ENCODE measurements around the gene RNASE8. TPM values are rescaled to one million over a fixed set of nuclear protein-coding genes. Genes with fewer than 3 reads are reported as not detected.

Gene RNASE8
- polyA plus RNA-seq, 1 donor from 2014 or later = not detected

- TF ChIP-seq REST (IDR thresholded peaks at IDR 0.05; ENCODE audit: borderline replicate concordance) = no peak
- no peak for TF ChIP-seq RAD21 (conservative IDR thresholded peaks at IDR 0.05)
- no peak for TF ChIP-seq POLR2AphosphoS5 (IDR thresholded peaks at IDR 0.05)
- TF ChIP-seq EP300 (conservative IDR thresholded peaks at IDR 0.05; ENCODE audit: poor library complexity, severe bottlenecking) = no peak
- TF ChIP-seq TAF1 (IDR thresholded peaks at IDR 0.05; ENCODE audit: low read depth) = no peak
- TF ChIP-seq EZH2 (IDR thresholded peaks at IDR 0.05; ENCODE audit: borderline replicate concordance, insufficient read depth, low read length, poor library complexity, severe bottlenecking) = no peak
- no peak for TF ChIP-seq CTCF (IDR thresholded peaks at IDR 0.05; ENCODE audit: poor library complexity, severe bottlenecking)
- TF ChIP-seq MXI1 (conservative IDR thresholded peaks at IDR 0.05; ENCODE audit: poor library complexity, severe bottlenecking) = no peak
- TF ChIP-seq SMC3 (conservative IDR thresholded peaks at IDR 0.05; ENCODE audit: poor library complexity) = no peak
- H3K36me3 ChIP-seq (ENCODE audit: insufficient read depth, low read length) = peaks cover 7% of the 10 kb centered on the region
Measured at GRCh38 chr14:21090940-21091663, 33.5 kb downstream of the RNASE8 start.

GRCh38 chr14:21091821-21092272 lies 34.2 kb downstream of the RNASE8 start:
- H3K27ac ChIP-seq (ENCODE audit: low read length) = no peak overlapping the region

More at GRCh38 chr14:21090940-21091663, 33.5 kb downstream of the RNASE8 start:
- Histone ChIP-seq H3K27me3 (ENCODE audit: insufficient read depth, low read depth, low read length) (no peaks in the 10 kb centered on the region), H3K27ac (ENCODE audit: low read length) (no peak overlapping the region), H4K20me1 (ENCODE audit: insufficient read depth) (no peaks in the 10 kb centered on the region), H3K79me2 (replicated peaks; ENCODE audit: insufficient read depth, low read length) (peaks cover 16% of the 10 kb centered on the region), H3K4me2 (ENCODE audit: low read length) (no peak overlapping the region), H3F3A (ENCODE audit: insufficient read depth, low read length, poor library complexity, severe bottlenecking) (peaks cover 23% of the 10 kb centered on the region), H3K9me3 (ENCODE audit: low read length) (no peaks in the 10 kb centered on the region), H3K9ac (ENCODE audit: low read length) (no peak overlapping the region), H3K4me3 (ENCODE audit: low read length) (no peak overlapping the region), H3K9me2 (ENCODE audit: insufficient read depth, low read length) (no peaks in the 10 kb centered on the region), H2AFZ (ENCODE audit: low read depth, low read length) (no peak overlapping the region)

More at GRCh38 chr14:21091821-21092272, 34.2 kb downstream of the RNASE8 start:
- Histone ChIP-seq H3K9me2 (ENCODE audit: insufficient read depth, low read length) (no peaks in the 10 kb centered on the region), H3F3A (ENCODE audit: insufficient read depth, low read length, poor library complexity, severe bottlenecking) (peaks cover 16% of the 10 kb centered on the region), H3K27me3 (ENCODE audit: insufficient read depth, low read depth, low read length) (no peaks in the 10 kb centered on the region), H3K9me3 (ENCODE audit: low read length) (no peaks in the 10 kb centered on the region), H4K20me1 (ENCODE audit: insufficient read depth) (no peaks in the 10 kb centered on the region), H2AFZ (ENCODE audit: low read depth, low read length) (no peak overlapping the region), H3K4me2 (ENCODE audit: low read length) (no peak overlapping the region), H3K9ac (ENCODE audit: low read length) (no peak overlapping the region), H3K4me3 (ENCODE audit: low read length) (no peak overlapping the region), H3K36me3 (ENCODE audit: insufficient read depth, low read length) (peaks cover 7% of the 10 kb centered on the region), H3K79me2 (replicated peaks; ENCODE audit: insufficient read depth, low read length) (peaks cover 16% of the 10 kb centered on the region)
- no peak for TF ChIP-seq SMC3 (conservative IDR thresholded peaks at IDR 0.05; ENCODE audit: poor library complexity)
- TF ChIP-seq MXI1 (conservative IDR thresholded peaks at IDR 0.05; ENCODE audit: poor library complexity, severe bottlenecking) = no peak
- no peak for TF ChIP-seq REST (IDR thresholded peaks at IDR 0.05; ENCODE audit: borderline replicate concordance)
- no peak for TF ChIP-seq RAD21 (conservative IDR thresholded peaks at IDR 0.05)
- no peak for TF ChIP-seq EZH2 (IDR thresholded peaks at IDR 0.05; ENCODE audit: borderline replicate concordance, insufficient read depth, low read length, poor library complexity, severe bottlenecking)
- no peak for TF ChIP-seq CTCF (IDR thresholded peaks at IDR 0.05; ENCODE audit: poor library complexity, severe bottlenecking)
- no peak for TF ChIP-seq POLR2AphosphoS5 (IDR thresholded peaks at IDR 0.05)
- no peak for TF ChIP-seq EP300 (conservative IDR thresholded peaks at IDR 0.05; ENCODE audit: poor library complexity, severe bottlenecking)
